ENCODE measurements around the gene MAP3K20. TPM values are rescaled to one million over a fixed set of nuclear protein-coding genes. Genes with fewer than 3 reads are reported as not detected.
"Not testable (repeated sequence)": the region's sequence is repeated elsewhere in the genome, so short reads cannot be mapped to it uniquely, and the experiment has no call there.

The MAP3K20 gene
- total and polyA plus RNA-seq, 2 donors: 11.2 to 15.1 TPM

GRCh38 chr2:173171924-173172643, 96.4 kb downstream of the MAP3K20 start:
- no peaks in the 10 kb centered on the region for H3K9me3 ChIP-seq (ENCODE audit: control insufficient read depth in 2 of 2, insufficient read depth in 1 of 2, low read length in 1 of 2)
- no peaks in the 10 kb centered on the region for H3K27me3 ChIP-seq (ENCODE audit: control insufficient read depth in 2 of 2, insufficient read depth in 1 of 2, low read length in 1 of 2)
- WGBS: 97% methylated on average over 1 of the region's 1 CpG
- no peaks in the 10 kb centered on the region for H3K36me3 ChIP-seq (ENCODE audit: control insufficient read depth in 2 of 2, insufficient read depth in 2 of 2, low read length in 1 of 2)
- no peak for DNase-seq (ENCODE audit: low read depth in 6 of 9, low spot score in 9 of 9)
- no peaks in the 10 kb centered on the region for H3K4me1 ChIP-seq (ENCODE audit: control insufficient read depth in 2 of 2, insufficient read depth in 2 of 2, low read length in 2 of 2)
- H3K4me3 ChIP-seq (ENCODE audit: low read length in 2 of 2): no peak overlapping the region
- no peak overlapping the region for H3K27ac ChIP-seq (ENCODE audit: low read depth in 1 of 2, low read length in 1 of 2)

GRCh38 chr2:173174339-173174738, 98.7 kb downstream of the MAP3K20 start:
- not testable (repeated sequence) for DNase-seq (ENCODE audit: low read depth in 6 of 9, low spot score in 9 of 9); H3K4me1 ChIP-seq (ENCODE audit: control insufficient read depth in 2 of 2, insufficient read depth in 2 of 2, low read length in 2 of 2); H3K27ac ChIP-seq (ENCODE audit: low read depth in 1 of 2, low read length in 1 of 2); H3K4me3 ChIP-seq (ENCODE audit: low read length in 2 of 2); H3K27me3 ChIP-seq (ENCODE audit: control insufficient read depth in 2 of 2, insufficient read depth in 1 of 2, low read length in 1 of 2); H3K9me3 ChIP-seq (ENCODE audit: control insufficient read depth in 2 of 2, insufficient read depth in 1 of 2, low read length in 1 of 2); H3K36me3 ChIP-seq (ENCODE audit: control insufficient read depth in 2 of 2, insufficient read depth in 2 of 2, low read length in 1 of 2)
- WGBS: 97% methylated on average over 3 of the region's 3 CpGs

GRCh38 chr2:173175222-173175621, 99.6 kb downstream of the MAP3K20 start:
- no peaks in the 10 kb centered on the region for H3K27me3 ChIP-seq (ENCODE audit: control insufficient read depth in 2 of 2, insufficient read depth in 1 of 2, low read length in 1 of 2)
- no peak overlapping the region for H3K27ac ChIP-seq (ENCODE audit: low read depth in 1 of 2, low read length in 1 of 2)
- no peaks in the 10 kb centered on the region for H3K4me1 ChIP-seq (ENCODE audit: control insufficient read depth in 2 of 2, insufficient read depth in 2 of 2, low read length in 2 of 2)
- H3K4me3 ChIP-seq (ENCODE audit: low read length in 2 of 2): no peak overlapping the region
- no peaks in the 10 kb centered on the region for H3K36me3 ChIP-seq (ENCODE audit: control insufficient read depth in 2 of 2, insufficient read depth in 2 of 2, low read length in 1 of 2)
- DNase-seq (ENCODE audit: low read depth in 6 of 9, low spot score in 9 of 9): no peak
- WGBS: 79% methylated on average over 3 of the region's 3 CpGs
- H3K9me3 ChIP-seq (ENCODE audit: control insufficient read depth in 2 of 2, insufficient read depth in 1 of 2, low read length in 1 of 2): peaks cover 0 to under 1% of the 10 kb centered on the region in 2 donors

GRCh38 chr2:173181982-173182381, 106.3 kb downstream of the MAP3K20 start:
- WGBS: 100% methylated on average over 2 of the region's 2 CpGs
- no peak for DNase-seq (ENCODE audit: low read depth in 6 of 9, low spot score in 9 of 9)
- Histone ChIP-seq H3K36me3 (ENCODE audit: control insufficient read depth in 2 of 2, insufficient read depth in 2 of 2, low read length in 1 of 2) (no peaks in the 10 kb centered on the region), H3K9me3 (ENCODE audit: control insufficient read depth in 2 of 2, insufficient read depth in 1 of 2, low read length in 1 of 2) (peaks cover 0 to 3% of the 10 kb centered on the region in 2 donors), H3K4me3 (ENCODE audit: low read length in 2 of 2) (no peak overlapping the region), H3K27me3 (ENCODE audit: control insufficient read depth in 2 of 2, insufficient read depth in 1 of 2, low read length in 1 of 2) (no peaks in the 10 kb centered on the region), H3K4me1 (ENCODE audit: control insufficient read depth in 2 of 2, insufficient read depth in 2 of 2, low read length in 2 of 2) (no peaks in the 10 kb centered on the region), H3K27ac (ENCODE audit: low read depth in 1 of 2, low read length in 1 of 2) (no peak overlapping the region)

- Histone ChIP-seq H3K4me3 (ENCODE audit: low read length in 2 of 2) (no peak overlapping the region), H3K27me3 (ENCODE audit: control insufficient read depth in 2 of 2, insufficient read depth in 1 of 2, low read length in 1 of 2) (no peaks in the 10 kb centered on the region), H3K4me1 (ENCODE audit: control insufficient read depth in 2 of 2, insufficient read depth in 2 of 2, low read length in 2 of 2) (no peaks in the 10 kb centered on the region), H3K27ac (ENCODE audit: low read depth in 1 of 2, low read length in 1 of 2) (no peak overlapping the region), H3K9me3 (ENCODE audit: control insufficient read depth in 2 of 2, insufficient read depth in 1 of 2, low read length in 1 of 2) (peaks cover 0 to 3% of the 10 kb centered on the region in 2 donors), H3K36me3 (ENCODE audit: control insufficient read depth in 2 of 2, insufficient read depth in 2 of 2, low read length in 1 of 2) (no peaks in the 10 kb centered on the region)
- WGBS: 97% methylated on average over 11 of the region's 11 CpGs
- DNase-seq (ENCODE audit: low read depth in 6 of 9, low spot score in 9 of 9): no peak
These were observed 108.7 kb downstream of the MAP3K20 start for GRCh38 chr2:173184031-173185004.

- H3K27me3 ChIP-seq (ENCODE audit: control insufficient read depth in 2 of 2, insufficient read depth in 1 of 2, low read length in 1 of 2): no peaks in the 10 kb centered on the region
- H3K36me3 ChIP-seq (ENCODE audit: control insufficient read depth in 2 of 2, insufficient read depth in 2 of 2, low read length in 1 of 2): no peaks in the 10 kb centered on the region
- DNase-seq (ENCODE audit: low read depth in 6 of 9, low spot score in 9 of 9): no peak
- no peak overlapping the region for H3K4me3 ChIP-seq (ENCODE audit: low read length in 2 of 2)
- H3K27ac ChIP-seq (ENCODE audit: low read depth in 1 of 2, low read length in 1 of 2): no peak overlapping the region
- no peaks in the 10 kb centered on the region for H3K9me3 ChIP-seq (ENCODE audit: control insufficient read depth in 2 of 2, insufficient read depth in 1 of 2, low read length in 1 of 2)
- no peaks in the 10 kb centered on the region for H3K4me1 ChIP-seq (ENCODE audit: control insufficient read depth in 2 of 2, insufficient read depth in 2 of 2, low read length in 2 of 2)
These were observed 109.8 kb downstream of the MAP3K20 start for GRCh38 chr2:173185437-173185836.

GRCh38 chr2:173187941-173188788, 112.5 kb downstream of the MAP3K20 start:
- no peak overlapping the region for H3K4me3 ChIP-seq (ENCODE audit: low read length in 2 of 2)
- no peaks in the 10 kb centered on the region for H3K9me3 ChIP-seq (ENCODE audit: control insufficient read depth in 2 of 2, insufficient read depth in 1 of 2, low read length in 1 of 2)
- no peaks in the 10 kb centered on the region for H3K27me3 ChIP-seq (ENCODE audit: control insufficient read depth in 2 of 2, insufficient read depth in 1 of 2, low read length in 1 of 2)
- WGBS: 95% methylated on average over 6 of the region's 6 CpGs
- no peak overlapping the region for H3K27ac ChIP-seq (ENCODE audit: low read depth in 1 of 2, low read length in 1 of 2)
- H3K4me1 ChIP-seq (ENCODE audit: control insufficient read depth in 2 of 2, insufficient read depth in 2 of 2, low read length in 2 of 2): no peaks in the 10 kb centered on the region
- no peak for DNase-seq (ENCODE audit: low read depth in 6 of 9, low spot score in 9 of 9)
- peaks cover 0 to 6% of the 10 kb centered on the region in 2 donors for H3K36me3 ChIP-seq (ENCODE audit: control insufficient read depth in 2 of 2, insufficient read depth in 2 of 2, low read length in 1 of 2)

- H3K4me1 ChIP-seq (ENCODE audit: control insufficient read depth in 2 of 2, insufficient read depth in 2 of 2, low read length in 2 of 2): no peaks in the 10 kb centered on the region
- DNase-seq (ENCODE audit: low read depth in 6 of 9, low spot score in 9 of 9): no peak
- H3K9me3 ChIP-seq (ENCODE audit: control insufficient read depth in 2 of 2, insufficient read depth in 1 of 2, low read length in 1 of 2): no peaks in the 10 kb centered on the region
- WGBS: 98% methylated on average over 3 of the region's 3 CpGs
- H3K27ac ChIP-seq (ENCODE audit: low read depth in 1 of 2, low read length in 1 of 2): no peak overlapping the region
- H3K4me3 ChIP-seq (ENCODE audit: low read length in 2 of 2): no peak overlapping the region
- peaks cover 0 to 6% of the 10 kb centered on the region in 2 donors for H3K36me3 ChIP-seq (ENCODE audit: control insufficient read depth in 2 of 2, insufficient read depth in 2 of 2, low read length in 1 of 2)
- no peaks in the 10 kb centered on the region for H3K27me3 ChIP-seq (ENCODE audit: control insufficient read depth in 2 of 2, insufficient read depth in 1 of 2, low read length in 1 of 2)
These were observed 116.0 kb downstream of the MAP3K20 start for GRCh38 chr2:173191601-173192000.

Measured in thymus (tissue), 11 donors.